Keratinocyte (primary cell): ENCODE data around the gene EIF6. TPM values are rescaled to one million over a fixed set of nuclear protein-coding genes. Genes with fewer than 3 reads are reported as not detected.

Experiments used
- DNase-seq: peaks from one replicate; pipeline ENCODE4 v3.0.0-alpha.2; 2011; ENCODE audit warnings: low read depth, missing footprints, low spot score
- FAIRE-seq: peaks from 2 replicates; lab custom pipeline; 2011; peaks lifted over from hg19 to GRCh38; lab: Jason Lieb, UNC
- H2AFZ ChIP-seq: 2 replicates; pipeline ENCODE4 v1.6.0; 2012; ENCODE audit warnings: low read length, control low read depth, inconsistent platforms; ENCODE audit not compliant: control insufficient read depth
- H3K27ac ChIP-seq: 2 replicates; pipeline ENCODE4 v1.5.1; 2011; ENCODE audit warnings: low read length; ENCODE audit not compliant: control insufficient read depth, insufficient read depth
- H3K27me3 ChIP-seq: 3 replicates; pipeline ENCODE4 v1.6.0; 2011; ENCODE audit warnings: low read length; ENCODE audit not compliant: control insufficient read depth, insufficient read depth; ENCODE audit errors: extremely low read depth
- H3K36me3 ChIP-seq, 2 experiments: 2 replicates in 1 of 2; 3 replicates in 1 of 2; pipeline ENCODE4 v1.5.1; 2011; ENCODE audit warnings: low read length in 2 of 2, mild to moderate bottlenecking in 1 of 2; ENCODE audit not compliant: control insufficient read depth in 2 of 2, insufficient read depth in 2 of 2; ENCODE audit errors: extremely low read depth in 1 of 2
- H3K4me1 ChIP-seq: 3 replicates; pipeline ENCODE4 v1.5.1; 2011; ENCODE audit warnings: low read length; ENCODE audit not compliant: control insufficient read depth, insufficient read depth; ENCODE audit errors: extremely low read depth
- H3K4me2 ChIP-seq: 3 replicates; pipeline ENCODE4 v1.6.0; 2011; ENCODE audit warnings: low read depth, low read length; ENCODE audit not compliant: control insufficient read depth, insufficient read depth; ENCODE audit errors: extremely low read depth
- H3K4me3 ChIP-seq, 3 experiments: fragments of 200-600 bp in 1 of 3; sonication (generic) in 1 of 3; 2 replicates in 2 of 3; 3 replicates in 1 of 3; pipeline ENCODE4 v1.5.1; 2011 to 2016; ENCODE audit warnings: low read length in 3 of 3, mild to moderate bottlenecking in 3 of 3, control low read depth in 2 of 3, inconsistent platforms in 1 of 3, low read depth in 1 of 3, mixed read lengths in 1 of 3, mixed run types in 1 of 3, moderate library complexity in 1 of 3; ENCODE audit not compliant: control insufficient read depth in 2 of 3, insufficient read depth in 2 of 3; ENCODE audit errors: extremely low read depth in 1 of 3
- H3K79me2 ChIP-seq: 2 replicates; pipeline ENCODE4 v1.6.0; 2012; ENCODE audit warnings: low read length; ENCODE audit not compliant: control insufficient read depth, insufficient read depth
- H3K9ac ChIP-seq: 3 replicates; pipeline ENCODE4 v1.6.0; 2011; ENCODE audit warnings: low read length; ENCODE audit not compliant: control insufficient read depth, insufficient read depth; ENCODE audit errors: extremely low read depth
- H3K9me1 ChIP-seq: 3 replicates; pipeline ENCODE4 v1.6.0; 2011; ENCODE audit warnings: low read length; ENCODE audit not compliant: control insufficient read depth, insufficient read depth; ENCODE audit errors: extremely low read depth
- H3K9me3 ChIP-seq: 2 replicates; pipeline ENCODE4 v1.5.1; 2012; ENCODE audit warnings: low read depth, low read length; ENCODE audit not compliant: control insufficient read depth
- H4K20me1 ChIP-seq: 3 replicates; pipeline ENCODE4 v1.6.0; 2011; ENCODE audit warnings: low read length; ENCODE audit not compliant: control insufficient read depth, insufficient read depth; ENCODE audit errors: extremely low read depth
- CTCF ChIP-seq, 3 experiments: IDR thresholded peaks in 1 of 3; conservative IDR thresholded peaks in 1 of 3; optimal IDR thresholded peaks in 1 of 3; 2 replicates in 2 of 3; 3 replicates in 1 of 3; pipeline versions ENCODE3 to v1.5.1; 2011; ENCODE audit warnings: low read length in 3 of 3, mild to moderate bottlenecking in 3 of 3, moderate library complexity in 2 of 3, control low read depth in 1 of 3, inconsistent platforms in 1 of 3; ENCODE audit not compliant: insufficient read depth in 2 of 3; ENCODE audit errors: extremely low read depth in 1 of 3
- EZH2 ChIP-seq: IDR thresholded peaks from one replicate; pipeline ENCODE4 v1.6.1; 2012; ENCODE audit warnings: inconsistent platforms, mild to moderate bottlenecking, low read length, moderate library complexity
- dilution Hi-C: fragments of 300-500 bp; cut with MboI; formaldehyde crosslinking; loops from one replicate; pipeline ENCODE4 v1.7.0; 2020; ENCODE audit warnings: low sequenced_read_pairs; ENCODE audit not compliant: extremely low pct_ligation_motif_present
- polyA plus RNA-seq, 5 experiments: library from polyadenylated mRNA; depleted of rRNA in 3 of 5; stranded (reverse) in 3 of 5; stranded (forward) in 1 of 5; unstranded in 1 of 5; fragments of >200 nt; gene quantifications; 1 replicate in 1 of 5; 2 replicates in 3 of 5; 3 replicates in 1 of 5; pipeline versions ENCODE4 v1.2.1 to v1.2.3, GENCODE V29; 2011 to 2012; ENCODE audit warnings: missing spikeins in 2 of 5, low read depth in 1 of 5, low replicate concordance in 1 of 5

Gene EIF6
- polyA plus RNA-seq, 1 donor (not counting 4 experiments of a cell fraction or from before 2014, with no cell fraction given) = 206 TPM

- H3K9me3 ChIP-seq = no peaks in the 10 kb centered on the region
- no peaks in the 10 kb centered on the region for H3K9me1 ChIP-seq
- H3K9ac ChIP-seq = no peak overlapping the region
- no peak for DNase-seq
- H3K27me3 ChIP-seq = no peaks in the 10 kb centered on the region
- H2AFZ ChIP-seq = no peak overlapping the region
- peaks cover 1% of the 10 kb centered on the region for H4K20me1 ChIP-seq
- H3K4me3 ChIP-seq = no peak overlapping the region
- no peak overlapping the region for H3K27ac ChIP-seq
- TF ChIP-seq CTCF (optimal IDR thresholded peaks at IDR 0.05 in 1 of 3, IDR thresholded peaks at IDR 0.05 in 1 of 3, conservative IDR thresholded peaks at IDR 0.05 in 1 of 3; ENCODE audit: extremely low read depth in 1 of 3, insufficient read depth in 2 of 3, low read length in 3 of 3) (no peak), EZH2 (no peak)
- FAIRE-seq = no peak
- no peak overlapping the region for H3K4me2 ChIP-seq
- H3K79me2 ChIP-seq = peaks cover 13% of the 10 kb centered on the region
- peaks cover 12% of the 10 kb centered on the region for H3K4me1 ChIP-seq
- dilution Hi-C loops = no loop called here
- H3K36me3 ChIP-seq = peaks cover 22 to 30% of the 10 kb centered on the region in 2 experiments
These were observed 11.0 kb downstream of the EIF6 start for GRCh38 chr20:35273449-35274171.

- peaks cover 22 to 24% of the 10 kb centered on the region in 2 experiments for H3K36me3 ChIP-seq
- no peak overlapping the region for H3K9ac ChIP-seq
- H3K9me3 ChIP-seq = no peaks in the 10 kb centered on the region
- H3K9me1 ChIP-seq = no peaks in the 10 kb centered on the region
- no peak overlapping the region for H3K4me3 ChIP-seq
- H3K79me2 ChIP-seq = peaks cover 7% of the 10 kb centered on the region
- dilution Hi-C loops = no loop called here
- FAIRE-seq (no peak), DNase-seq (no peak)
- H3K4me2 ChIP-seq = no peak overlapping the region
- H3K27me3 ChIP-seq = no peaks in the 10 kb centered on the region
- no peaks in the 10 kb centered on the region for H4K20me1 ChIP-seq
- peaks cover 4% of the 10 kb centered on the region for H3K4me1 ChIP-seq
- H3K27ac ChIP-seq = no peak overlapping the region
- H2AFZ ChIP-seq = no peak overlapping the region
- TF ChIP-seq EZH2 (no peak), CTCF (optimal IDR thresholded peaks at IDR 0.05 in 1 of 3, IDR thresholded peaks at IDR 0.05 in 1 of 3, conservative IDR thresholded peaks at IDR 0.05 in 1 of 3; ENCODE audit: extremely low read depth in 1 of 3, insufficient read depth in 2 of 3, low read length in 3 of 3) (no peak)
These were observed 12.7 kb downstream of the EIF6 start for GRCh38 chr20:35271904-35272303.
